HepG2 (cell line): ENCODE results near the gene DMRT1. TPM values are rescaled to one million over a fixed set of nuclear protein-coding genes. Genes with fewer than 3 reads are reported as not detected.
A peak's percentile ranks its signal among the peaks of the same experiment; 100 is the strongest.

Source experiments
- ATAC-seq: fragments of 200-7000 bp; cut with Tn5 transposase; 3 replicates; pipeline ENCODE4 v1.9.1; 2020; ENCODE audit warnings: mild to moderate bottlenecking, moderate library complexity
- BruUV-seq: library from RNA; stranded (reverse); fragments of 400-500 nt; replicated peaks from 2 replicates; lab custom pipeline; 2021; lab: Mats Ljungman, UMichigan
- CTCF ChIA-PET: fragments of 300-600 bp; formaldehyde crosslinking; extraction: SDS; loops from one replicate; lab custom pipeline; 2021; ENCODE audit warnings: low total read pairs, inconsistent platforms, low intra/inter-chr PET ratio; lab: Yijun Ruan, JAX
- POLR2A ChIA-PET: fragments of 350-600 bp; sonication (Branson Sonifier 250); formaldehyde crosslinking; loops from one replicate; lab custom pipeline; 2020; ENCODE audit warnings: antibody characterized with exemption, inconsistent platforms; lab: Yijun Ruan, JAX
- DNase-seq: peaks from one replicate; pipeline ENCODE4 v3.0.0-alpha.2; 2015; ENCODE audit warnings: low spot score
- FAIRE-seq: peaks from 3 replicates; lab custom pipeline; 2011; peaks lifted over from hg19 to GRCh38; lab: Jason Lieb, UNC
- H2AFZ ChIP-seq: one replicate; pipeline ENCODE4 v1.6.1; 2011; ENCODE audit warnings: low read length, inconsistent platforms
- H3K27ac ChIP-seq: fragments of 300-600 bp; 3 replicates; pipeline ENCODE4 v1.8.0; 2011; ENCODE audit warnings: mixed run types, mild to moderate bottlenecking, mixed read lengths, low read length, inconsistent platforms; ENCODE audit not compliant: insufficient read depth; ENCODE audit errors: extremely low read length
- H3K27me3 ChIP-seq, 2 experiments: fragments of 200-600 bp in 1 of 2; 2 replicates in 1 of 2; 3 replicates in 1 of 2; pipeline versions ENCODE4 v1.6.0 to v1.8.0; 2011; ENCODE audit warnings: low read length in 2 of 2, mild to moderate bottlenecking in 2 of 2, moderate library complexity in 2 of 2, inconsistent platforms in 1 of 2; ENCODE audit not compliant: insufficient read depth in 2 of 2, control insufficient read depth in 1 of 2
- H3K36me3 ChIP-seq, 2 experiments: fragments of 200-600 bp in 1 of 2; replicated peaks in 1 of 2; 2 replicates in 1 of 2; 3 replicates in 1 of 2; pipeline versions ENCODE4 v1.5.1 to v1.8.0; 2011; ENCODE audit warnings: low read length in 2 of 2, inconsistent platforms in 1 of 2; ENCODE audit not compliant: insufficient read depth in 2 of 2, control insufficient read depth in 1 of 2
- H3K4me1 ChIP-seq: 2 replicates; pipeline ENCODE4 v1.5.1; 2012; ENCODE audit warnings: low read length, inconsistent platforms; ENCODE audit not compliant: insufficient read depth
- H3K4me2 ChIP-seq: 2 replicates; pipeline ENCODE4 v1.6.0; 2011; ENCODE audit warnings: low read depth, low read length, inconsistent platforms
- H3K4me3 ChIP-seq, 3 experiments: fragments of 200-600 bp in 1 of 3; sonication (generic), shearing (Covaris generic) in 1 of 3; replicated peaks in 1 of 3; 2 replicates each; pipeline ENCODE4 v1.5.1; 2011 to 2016; ENCODE audit warnings: low read length in 3 of 3, inconsistent platforms in 2 of 3, low read depth in 2 of 3, mild to moderate bottlenecking in 2 of 3, control low read depth in 1 of 3, mixed read lengths in 1 of 3; ENCODE audit not compliant: insufficient read depth in 1 of 3
- H3K79me2 ChIP-seq: one replicate; pipeline ENCODE4 v1.6.1; 2011; ENCODE audit warnings: low read length, inconsistent platforms; ENCODE audit not compliant: insufficient read depth
- H3K9ac ChIP-seq: 2 replicates; pipeline ENCODE4 v1.6.0; 2011; ENCODE audit warnings: mild to moderate bottlenecking, low read depth, low read length, inconsistent platforms; ENCODE audit not compliant: insufficient read depth
- H3K9me3 ChIP-seq: 2 replicates; pipeline ENCODE4 v1.5.1; 2012; ENCODE audit warnings: mild to moderate bottlenecking, low read length
- H4K20me1 ChIP-seq: 2 replicates; pipeline ENCODE4 v1.6.0; 2011; ENCODE audit warnings: inconsistent platforms, mild to moderate bottlenecking, low read length, moderate library complexity; ENCODE audit not compliant: insufficient read depth
- ATF7 ChIP-seq, 2 experiments: fragments of 450-650 bp in 1 of 2; sonication (generic) in 1 of 2; formaldehyde crosslinking in 1 of 2; IDR thresholded peaks; 2 replicates each; pipeline versions ENCODE4 v1.4.0 to v1.6.1; 2016 to 2020; ENCODE audit warnings: antibody characterized with exemption in 1 of 2, mild to moderate bottlenecking in 1 of 2, missing genetic modification reagents in 1 of 2
- CREB1 ChIP-seq, 2 experiments: fragments of 450-650 bp in 1 of 2; IDR thresholded peaks; 2 replicates each; pipeline ENCODE4 v1.6.1; 2016 to 2017; ENCODE audit warnings: control low read depth in 1 of 2, mild to moderate bottlenecking in 1 of 2, missing compliant biosample characterization in 1 of 2, missing genetic modification characterization in 1 of 2
- FOXM1 ChIP-seq: sonication (generic); formaldehyde crosslinking; IDR thresholded peaks from 2 replicates; pipeline ENCODE4 v1.5.0; 2020; ENCODE audit warnings: missing genetic modification reagents
- GATAD1 ChIP-seq: IDR thresholded peaks from 2 replicates; pipeline ENCODE4 v1.6.1; 2016; ENCODE audit warnings: missing genetic modification reagents, missing compliant biosample characterization
- GTF3A ChIP-seq: sonication (generic); formaldehyde crosslinking; conservative IDR thresholded peaks from 2 replicates; pipeline ENCODE4 v1.4.0; 2020; ENCODE audit warnings: mild to moderate bottlenecking, missing genetic modification reagents
- MED1 ChIP-seq: sonication (generic); formaldehyde crosslinking; IDR thresholded peaks from 2 replicates; pipeline ENCODE4 v1.4.0; 2020; ENCODE audit warnings: missing genetic modification reagents
- NCOA1 ChIP-seq: sonication (generic); formaldehyde crosslinking; IDR thresholded peaks from 2 replicates; pipeline ENCODE4 v1.9.0; 2021; ENCODE audit warnings: missing genetic modification reagents
- NFKB2 ChIP-seq: sonication (generic); formaldehyde crosslinking; IDR thresholded peaks from 2 replicates; pipeline ENCODE4 v1.4.0; 2020; ENCODE audit warnings: missing genetic modification reagents, borderline replicate concordance
- NFRKB ChIP-seq: fragments of 450-650 bp; IDR thresholded peaks from 2 replicates; pipeline ENCODE4 v1.6.1; 2017
- POLR2A ChIP-seq, 2 experiments: IDR thresholded peaks; 2 replicates each; pipeline ENCODE4 v1.6.1; 2011; ENCODE audit warnings: low read depth in 2 of 2, low read length in 2 of 2, mild to moderate bottlenecking in 1 of 2, moderate library complexity in 1 of 2; ENCODE audit not compliant: insufficient read depth in 1 of 2
- RFX1 ChIP-seq: fragments of 450-650 bp; IDR thresholded peaks from 2 replicates; pipeline ENCODE4 v1.6.1; 2017
- SCMH1 ChIP-seq: sonication (generic); formaldehyde crosslinking; IDR thresholded peaks from 2 replicates; pipeline ENCODE4 v1.9.0; 2021; ENCODE audit warnings: missing genetic modification reagents, mild to moderate bottlenecking, borderline replicate concordance
- SMARCC2 ChIP-seq: fragments of 450-650 bp; IDR thresholded peaks from 2 replicates; pipeline ENCODE4 v1.6.1; 2017; ENCODE audit warnings: antibody characterized with exemption, mild to moderate bottlenecking
- SNAPC2 ChIP-seq: sonication (generic); formaldehyde crosslinking; IDR thresholded peaks from 2 replicates; pipeline ENCODE4 v1.8.1; 2022; ENCODE audit warnings: mild to moderate bottlenecking, missing genetic modification reagents
- ZNF629 ChIP-seq: sonication (generic); formaldehyde crosslinking; conservative IDR thresholded peaks from 2 replicates; pipeline ENCODE4 v1.5.0; 2020; ENCODE audit warnings: missing genetic modification reagents
- ZNF720 ChIP-seq: sonication (generic); formaldehyde crosslinking; IDR thresholded peaks from 2 replicates; pipeline ENCODE4 v1.4.0; 2020; ENCODE audit warnings: missing genetic modification reagents
- ZNF749 ChIP-seq: sonication (generic); formaldehyde crosslinking; IDR thresholded peaks from 2 replicates; pipeline ENCODE4 v1.8.0; 2022; ENCODE audit warnings: mild to moderate bottlenecking, missing genetic modification reagents, moderate library complexity, borderline replicate concordance
- WGBS: methylation state at CpG from one replicate; pipeline ENCODE4 v1.1.6; 2017; ENCODE audit warnings: low lambda C conversion rate; 5-methylcytosine and 5-hydroxymethylcytosine counted together
- in situ Hi-C: cut with HindIII; loops from 2 replicates; pipeline ENCODE4 v1.10.0; 2017; ENCODE audit warnings: low pct_unique_long_range_greater_than_20kb; ENCODE audit not compliant: extremely low pct_ligation_motif_present
- intact Hi-C: fragments of 100-400 bp; cut with micrococcal nuclease; formaldehyde crosslinking; loops from one replicate; pipeline ENCODE4 v1.10.0; 2022; ENCODE audit not compliant: unreplicated experiment
- polyA plus RNA-seq, 8 experiments: library from polyadenylated mRNA; depleted of rRNA in 3 of 8; stranded (reverse) in 7 of 8; unstranded in 1 of 8; fragments of >200 nt; fragmentation: Illumina TruSeq in 4 of 8; extraction: Trizol in 4 of 8; gene quantifications; 2 replicates each; pipeline versions ENCODE4 v1.2.1 to v1.2.3, GENCODE V29; 2011 to 2016; ENCODE audit warnings: low read depth in 4 of 8, missing spikeins in 1 of 8, mixed read lengths in 1 of 8; ENCODE audit not compliant: insufficient read depth in 1 of 8
- total RNA-seq, 5 experiments: library from RNA; depleted of rRNA; stranded (reverse); fragments of >200 nt; fragmentation: Illumina TruSeq; extraction: Trizol; gene quantifications; 2 replicates each; pipeline ENCODE4 v1.2.3, GENCODE V29; 2016; ENCODE audit warnings: low read depth in 1 of 5

The DMRT1 gene
- total and polyA plus RNA-seq, 2 of the 13 experiments (the other 11 are each of a cell fraction or from before 2014, with no cell fraction given): not detected

GRCh38 chr9:1009101-1009707, 167.7 kb downstream of the DMRT1 start (continued):
- peak; percentile 33; the same call in 1 of the 2 replicates for TF ChIP-seq MED1

GRCh38 chr9:1013021-1013420, 171.5 kb downstream of the DMRT1 start:
- BruUV-seq: no TSS peak
- no peak for ATAC-seq
- no peak for FAIRE-seq
- Histone ChIP-seq H3K36me3 (no peaks in the 10 kb centered on the region), H4K20me1 (no peaks in the 10 kb centered on the region), H3K27me3 (no peaks in the 10 kb centered on the region; a peak in 1 of 5 replicates), H3K9me3 (no peaks in the 10 kb centered on the region), H3K79me2 (no peaks in the 10 kb centered on the region), H2AFZ (no peak overlapping the region), H3K4me2 (no peak overlapping the region), H3K4me1 (no peaks in the 10 kb centered on the region), H3K9ac (no peak overlapping the region), H3K27ac (no peak overlapping the region), H3K4me3 (no peak overlapping the region)
- TF ChIP-seq ATF7 (IDR thresholded peaks at IDR 0.05) (peak; percentile 81), ATF7 (CRISPR knock-in tag; IDR thresholded peaks at IDR 0.05) (no peak), RFX1 (no peak), NFRKB (no peak), GATAD1 (no peak), FOXM1 (CRISPR knock-in tag) (no peak), POLR2A (IDR thresholded peaks at IDR 0.05; ENCODE audit: insufficient read depth in 1 of 2, low read depth in 2 of 2, low read length in 2 of 2) (no peak), SNAPC2 (CRISPR knock-in tag) (no peak), ZNF749 (CRISPR knock-in tag) (no peak), NFKB2 (CRISPR knock-in tag) (no peak), SCMH1 (CRISPR knock-in tag) (no peak), SMARCC2 (no peak), ZNF720 (no peak), ZNF629 (CRISPR knock-in tag) (no peak), CREB1 (IDR thresholded peaks at IDR 0.05) (peak; percentile 91), CREB1 (CRISPR knock-in tag; IDR thresholded peaks at IDR 0.05) (no peak), NCOA1 (CRISPR knock-in tag) (no peak), GTF3A (CRISPR knock-in tag) (no peak)
- in situ Hi-C loops (no loop called here), intact Hi-C loops (no loop called here)
- WGBS: 44% methylated on average over 5 of the region's 5 CpGs
- CTCF ChIA-PET: no interaction called here
- POLR2A ChIA-PET: no interaction called here
- no peak for DNase-seq
